Measurements from ENCODE around the gene CCR4. TPM values are rescaled to one million over a fixed set of nuclear protein-coding genes. Genes with fewer than 3 reads are reported as not detected.
"Not testable (repeated sequence)": the region's sequence is repeated elsewhere in the genome, so short reads cannot be mapped to it uniquely, and the experiment has no call there.

The CCR4 gene
- total RNA-seq (2021) (0.11 to 0.22 TPM (median 0.11 TPM) in 3 replicates), Bru-seq, nascent RNA (percentile 29 among the genes with signal in this experiment)
- long read RNA-seq, experiment 1 = 0 reads
- long read RNA-seq, experiment 2 = 0 reads
- long read RNA-seq, experiment 3 = 0 reads

GRCh38 chr3:32951410-32951811 is at the start of gene CCR4:
TSS of gene CCR4 (plus strand) at chr3:32951644. CDS start at chr3:32953423, 1,779 bp downstream.
- ATAC-seq (no peak), DNase-seq (ENCODE audit: low spot score) (no peak)
- no peak for TF ChIP-seq HMGXB4 (CRISPR knock-in tag; IDR thresholded peaks at IDR 0.05)
- TF ChIP-seq E2F4 (CRISPR knock-in tag; IDR thresholded peaks at IDR 0.05; ENCODE audit: borderline replicate concordance, low read depth) = no peak
- TF ChIP-seq PREB (CRISPR knock-in tag; IDR thresholded peaks at IDR 0.05; ENCODE audit: borderline replicate concordance) = no peak
- no peak for TF ChIP-seq TP53 (CRISPR knock-in tag; IDR thresholded peaks at IDR 0.05)
- TF ChIP-seq ZNF281 (CRISPR knock-in tag; IDR thresholded peaks at IDR 0.05) = no peak
- TF ChIP-seq CREB1 (CRISPR knock-in tag; IDR thresholded peaks at IDR 0.05) = no peak
- TF ChIP-seq ZNF317 (CRISPR knock-in tag; IDR thresholded peaks at IDR 0.05; ENCODE audit: borderline replicate concordance, low read depth) = no peak
- no peak for TF ChIP-seq ATF2 (CRISPR knock-in tag; IDR thresholded peaks at IDR 0.05; ENCODE audit: borderline replicate concordance, low read depth)
- no peak for TF ChIP-seq CBFB (CRISPR knock-in tag; IDR thresholded peaks at IDR 0.05; ENCODE audit: low read depth)
- TF ChIP-seq ZNF423 (CRISPR knock-in tag; IDR thresholded peaks at IDR 0.05) = no peak
- TF ChIP-seq IRF2 (CRISPR knock-in tag; IDR thresholded peaks at IDR 0.05; ENCODE audit: borderline replicate concordance, low read depth) = no peak
- no peak for TF ChIP-seq E2F5 (CRISPR knock-in tag; IDR thresholded peaks at IDR 0.05)
- TF ChIP-seq FOXK1 (CRISPR knock-in tag; IDR thresholded peaks at IDR 0.05) = no peak
- H3K9me3 Mint-ChIP-seq = no peaks in the 10 kb centered on the region
- H3K36me3 Mint-ChIP-seq = no peaks in the 10 kb centered on the region
- CTCF ChIA-PET = no interaction called here
- peaks cover 7% of the 10 kb centered on the region; the same call in 1 of the 2 replicates for H3K27me3 Mint-ChIP-seq (ENCODE audit: low read depth)
- no peak within 1 kb of the TSS for H3K4me3 Mint-ChIP-seq
- no peak within 1 kb of the TSS for H3K27ac Mint-ChIP-seq
- H3K4me1 Mint-ChIP-seq = no peaks in the 10 kb centered on the region
- POLR2A ChIA-PET = no interaction called here

GRCh38 chr3:32902887-32903371 is 48.5 kb upstream of the CCR4 start:
- ChIA-PET CTCF (interaction anchor here (0.6 to 2.5 kb wide), 14 partner anchors 10 to 435 kb away, joined by 3 to 14 read pairs (median 4); no protein-coding TSS in a partner anchor), POLR2A (interaction anchor here (0.6 to 1.7 kb wide), 2 partner anchors 18 to 43 kb away, joined by 3 to 4 read pairs; no protein-coding TSS in a partner anchor)
- not testable (repeated sequence) for H3K27me3 Mint-ChIP-seq (ENCODE audit: low read depth); H3K27ac Mint-ChIP-seq
- ATAC-seq = peak; percentile 65
- Mint-ChIP-seq H3K36me3 (peaks cover 27% of the 10 kb centered on the region), H3K4me1 (peaks cover 17% of the 10 kb centered on the region), H3K9me3 (peaks cover 18% of the 10 kb centered on the region), H3K4me3 (peak overlapping the region; percentile 51)
- DNase-seq (ENCODE audit: low spot score) = peak; percentile 82
- TF ChIP-seq CBFB (CRISPR knock-in tag; IDR thresholded peaks at IDR 0.05; ENCODE audit: low read depth) (0 out of 2 replicates have a peak, but pooled peaks have one; percentile 71), ZNF671 (CRISPR knock-in tag; IDR thresholded peaks at IDR 0.05) (peak; percentile 64; the same call in 1 of the 2 replicates), GABPB1 (CRISPR knock-in tag; IDR thresholded peaks at IDR 0.05) (0 out of 2 replicates have a peak, but pooled peaks have one; percentile 15), ATF1 (CRISPR knock-in tag; IDR thresholded peaks at IDR 0.05) (0 out of 2 replicates have a peak, but pooled peaks have one; percentile 52), USF1 (CRISPR knock-in tag; IDR thresholded peaks at IDR 0.05) (0 out of 2 replicates have a peak, but pooled peaks have one; percentile 21), MAX (CRISPR knock-in tag; IDR thresholded peaks at IDR 0.05) (peak; percentile 84; the same call in 1 of the 2 replicates), ZNF416 (CRISPR knock-in tag; IDR thresholded peaks at IDR 0.05) (peak; percentile 45; the same call in 1 of the 2 replicates), E2F5 (CRISPR knock-in tag; IDR thresholded peaks at IDR 0.05) (0 out of 2 replicates have a peak, but pooled peaks have one; percentile 23)
